Germinal center (tissue), 1 donor: ENCODE measurements around the gene SRGAP2.
"Not testable (repeated sequence)": the region's sequence is repeated elsewhere in the genome, so short reads cannot be mapped to it uniquely, and the experiment has no call there.

Experiments used
- DNase-seq: peaks from one replicate; pipeline ENCODE4 v3.0.0; 2012; ENCODE audit warnings: mixed read lengths, low spot score

The SRGAP2 gene

DNA sequence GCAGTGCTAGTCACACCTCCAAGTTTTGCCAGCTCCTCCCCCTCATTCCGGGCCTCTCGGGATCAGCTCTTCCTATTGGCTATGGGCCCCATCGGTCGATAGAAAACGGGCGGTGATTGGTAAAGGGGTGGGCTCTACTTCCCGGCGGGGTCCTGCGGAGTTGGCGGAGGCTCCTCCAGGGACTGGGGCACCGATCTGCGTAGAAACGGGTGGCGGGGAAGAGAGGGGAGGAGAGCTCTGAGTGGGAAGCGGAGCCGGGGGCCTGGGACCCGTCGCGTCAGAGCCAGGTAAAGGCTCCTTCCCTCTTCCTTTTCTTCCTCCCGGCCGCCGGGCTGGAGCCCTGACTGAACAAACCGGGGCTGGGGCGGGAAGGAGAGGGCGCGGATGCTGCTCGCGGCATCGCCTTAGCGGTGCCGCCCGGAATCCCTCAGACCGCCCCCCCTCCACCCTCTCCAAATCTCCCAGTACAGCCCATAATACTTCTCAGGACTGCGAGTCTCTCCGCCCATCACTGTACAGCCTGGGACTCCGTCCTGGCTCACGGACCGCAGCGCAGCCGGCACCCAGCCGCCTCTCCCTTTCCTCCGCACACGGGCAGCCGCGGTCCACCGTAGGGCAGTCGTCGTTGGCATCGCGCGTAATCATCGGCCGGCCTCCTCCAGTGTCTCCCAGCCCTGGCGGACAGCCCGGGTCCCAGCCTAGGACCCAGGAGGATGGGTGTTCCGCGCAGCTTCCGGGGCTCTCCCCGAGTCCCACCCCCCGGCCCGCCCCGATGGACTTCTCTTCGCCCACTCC lies at the start of gene SRGAP2:
Gene SRGAP2 (plus strand): TSS at position 178 of the 795 bp plus-strand sequence. CDS start 2,430 bp downstream, outside the sequence.
- DNase-seq = not testable (repeated sequence)

GRCh38 chr1:206167350-206168029 lies 35.9 kb upstream of the SRGAP2 start:
- not testable (repeated sequence) for DNase-seq

DNA sequence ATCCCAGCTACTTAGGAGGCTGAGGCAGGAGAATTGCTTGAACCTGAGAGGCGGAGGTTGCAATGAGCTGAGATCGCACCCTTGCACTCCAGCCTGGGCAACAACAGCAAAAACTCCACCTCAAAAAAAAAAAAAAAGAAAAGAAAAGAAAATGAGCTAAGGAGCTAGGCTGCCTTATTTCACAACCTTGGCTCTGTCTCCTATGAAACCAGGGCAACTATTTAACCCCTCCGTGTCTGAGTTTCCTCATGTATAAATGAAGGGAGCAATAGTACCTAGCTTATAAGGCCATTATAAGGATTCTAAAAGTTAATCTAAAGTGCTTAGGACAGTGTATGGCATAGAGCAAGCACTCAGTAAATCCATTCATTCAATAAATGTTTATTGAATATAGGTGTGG lies 33.5 kb upstream of the SRGAP2 start:
- not testable (repeated sequence) for DNase-seq

GRCh38 chr1:206173110-206173719 lies 30.1 kb upstream of the SRGAP2 start:
- DNase-seq = not testable (repeated sequence)

DNA sequence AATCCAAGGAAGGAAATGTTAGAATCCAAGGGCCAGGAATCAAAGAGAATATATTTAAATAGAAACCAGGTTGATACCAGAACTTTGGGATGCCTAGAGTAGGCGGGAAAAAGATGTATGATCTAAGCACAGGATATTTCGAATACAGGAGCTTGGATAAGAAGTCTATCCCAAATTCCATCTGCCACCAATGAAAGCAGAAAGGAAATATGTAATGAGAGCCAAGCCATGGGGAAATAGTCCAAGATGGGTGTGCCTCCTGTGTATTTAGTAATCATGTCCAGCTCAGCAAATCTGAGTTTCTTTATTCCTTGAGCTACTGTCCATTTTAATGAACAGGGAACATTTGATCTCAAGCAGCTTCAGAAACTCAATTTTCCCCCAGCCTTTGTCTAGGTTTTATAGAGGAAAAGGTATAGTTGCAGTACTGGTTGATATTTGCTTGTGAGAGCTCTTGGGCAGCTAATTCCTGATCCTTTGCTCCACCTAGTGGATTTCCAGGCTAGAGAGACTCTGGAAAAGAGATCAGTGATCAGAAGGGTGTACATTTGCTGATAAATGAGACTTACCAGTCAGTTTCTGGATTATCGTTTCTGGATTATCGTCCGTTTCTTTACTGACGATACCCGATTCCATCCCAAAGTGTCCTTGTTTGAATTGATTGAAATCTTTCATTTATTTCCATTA lies 29.0 kb upstream of the SRGAP2 start:
- not testable (repeated sequence) for DNase-seq

DNA sequence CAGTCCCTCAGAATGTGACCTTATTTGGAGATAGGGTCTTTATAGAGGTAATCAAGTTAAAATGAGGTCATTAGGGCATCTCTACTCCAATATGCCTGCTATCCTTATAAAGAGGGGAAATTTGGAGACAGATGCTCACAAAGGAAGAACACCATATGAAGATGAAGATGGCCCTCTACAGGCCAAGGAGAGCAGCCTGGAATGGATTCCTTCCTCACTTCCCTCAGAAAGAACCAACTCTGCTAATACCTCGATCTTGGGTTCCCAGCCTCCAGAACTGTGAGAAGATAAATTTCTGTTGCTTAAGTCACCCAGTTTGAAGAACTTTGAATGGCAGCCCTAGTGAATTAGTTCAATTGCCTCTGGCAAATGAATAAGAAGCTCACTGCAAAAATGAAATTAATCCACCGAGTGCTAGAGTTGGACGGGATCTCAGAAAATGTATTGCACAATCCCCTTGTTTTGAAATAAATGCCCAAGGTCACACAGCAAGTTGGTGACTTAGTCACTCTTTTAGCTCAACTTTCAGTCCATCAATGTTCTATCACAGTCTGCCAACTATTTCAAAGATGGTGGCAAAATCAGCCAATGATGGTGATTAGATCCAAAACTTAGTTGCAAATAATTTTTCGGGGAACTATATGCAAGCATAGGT lies 27.8 kb upstream of the SRGAP2 start:
- DNase-seq = not testable (repeated sequence)

DNA sequence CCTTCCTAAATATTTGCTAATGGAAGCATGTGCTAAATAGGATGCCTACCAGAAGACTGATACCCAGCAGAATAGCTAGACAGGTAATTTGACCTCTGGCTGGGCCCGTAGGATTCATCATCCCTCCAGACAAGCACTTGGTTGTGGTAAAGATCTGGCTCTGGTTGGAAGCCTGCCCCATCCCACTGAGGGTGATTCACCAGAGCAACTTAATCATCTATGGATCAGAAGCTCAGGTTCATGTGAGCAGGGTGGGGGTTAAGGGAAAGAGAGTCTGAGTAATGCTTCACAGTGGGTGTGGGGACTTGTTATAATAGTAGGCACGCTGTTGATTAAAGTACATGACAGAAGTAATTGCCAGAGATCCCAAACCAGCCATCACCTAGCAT lies 27.2 kb upstream of the SRGAP2 start:
- DNase-seq = not testable (repeated sequence)

DNA sequence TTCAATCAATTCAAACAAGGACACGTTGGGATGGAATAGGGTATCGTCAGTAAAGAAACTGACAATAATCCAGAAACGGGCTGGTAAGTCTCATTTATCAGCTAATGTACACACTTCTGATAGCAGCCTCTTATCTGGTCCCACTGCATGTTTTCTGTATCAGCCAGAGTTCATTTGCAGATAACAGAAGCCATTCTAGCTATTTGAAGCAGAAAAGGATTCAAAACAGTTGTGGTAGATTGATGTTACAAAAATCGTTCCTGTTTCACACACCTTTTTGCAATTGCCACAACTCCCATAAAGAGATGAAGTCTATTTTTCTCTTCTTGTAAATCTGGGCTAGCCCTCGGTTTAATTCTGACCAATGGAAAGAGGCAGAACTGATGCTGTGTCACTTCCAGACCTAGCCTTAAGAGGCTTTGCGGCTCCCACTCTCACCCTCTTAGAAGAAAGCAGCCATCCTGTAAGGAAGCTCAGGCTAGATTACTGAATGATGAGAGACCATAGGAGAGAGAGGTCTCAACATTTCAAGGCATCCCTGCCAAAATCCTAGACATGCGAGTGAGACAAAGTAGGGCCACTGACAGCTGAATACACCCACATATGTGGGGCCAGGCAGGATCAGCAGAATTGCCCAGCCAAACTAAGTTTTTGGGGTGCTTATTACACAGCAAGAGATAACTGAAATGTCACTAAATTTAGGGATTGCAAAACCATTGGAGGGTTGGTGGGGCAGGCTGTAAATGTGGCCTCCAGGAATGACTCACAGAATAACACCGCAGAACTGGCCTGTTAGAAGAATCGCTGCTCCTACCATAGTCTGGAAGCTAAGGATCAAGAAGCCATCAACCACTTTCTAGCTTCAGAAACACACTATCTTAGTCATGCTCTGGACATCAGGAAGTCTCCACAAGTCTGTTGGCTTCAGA lies 25.0 kb upstream of the SRGAP2 start:
- not testable (repeated sequence) for DNase-seq

GRCh38 chr1:206179666-206180065 lies 23.7 kb upstream of the SRGAP2 start:
- DNase-seq = not testable (repeated sequence)

DNA sequence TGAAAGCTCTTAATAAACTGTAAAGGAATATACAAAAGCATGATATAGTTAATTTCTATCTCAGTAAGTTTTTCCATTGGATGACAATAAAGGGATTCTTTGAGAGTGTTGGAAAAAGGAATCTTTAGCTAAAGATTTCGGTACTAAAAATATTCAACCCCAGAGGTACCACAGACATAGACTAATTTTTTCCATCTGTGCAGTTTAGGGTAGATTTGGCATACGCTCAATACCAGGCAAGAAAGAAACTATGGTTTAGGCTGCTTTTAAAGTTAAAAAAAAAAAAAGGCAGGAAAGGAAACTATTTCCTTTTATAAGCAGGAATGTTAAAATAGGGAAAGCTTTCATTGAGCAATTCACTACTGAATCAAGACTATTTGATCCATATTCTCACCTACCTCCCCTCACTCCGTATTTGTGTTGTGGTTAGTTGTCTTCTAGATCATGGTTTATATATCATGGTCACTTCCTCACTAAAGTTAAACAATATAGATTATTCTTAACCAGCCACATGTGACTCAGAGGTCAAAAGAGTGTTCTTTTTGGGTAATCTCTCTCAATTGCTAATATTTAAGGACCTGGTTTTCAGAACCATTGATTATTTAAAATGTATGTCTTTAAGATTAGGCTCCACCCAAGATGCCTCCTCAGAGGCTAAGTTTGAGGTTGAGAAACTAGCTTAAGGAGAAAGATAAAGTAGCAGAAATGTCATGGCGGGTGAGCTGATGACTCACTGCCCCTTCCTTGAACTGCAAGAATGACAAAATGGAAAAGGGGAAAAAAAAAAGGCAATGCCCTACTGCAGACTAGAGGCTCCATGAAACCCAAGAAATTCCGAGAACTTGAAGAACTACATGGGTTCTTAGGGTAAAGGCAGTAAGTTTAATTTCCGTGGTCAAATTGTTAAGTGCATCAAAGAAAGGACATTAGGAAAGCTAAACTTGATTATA lies 20.7 kb upstream of the SRGAP2 start:
- DNase-seq = not testable (repeated sequence)

DNA sequence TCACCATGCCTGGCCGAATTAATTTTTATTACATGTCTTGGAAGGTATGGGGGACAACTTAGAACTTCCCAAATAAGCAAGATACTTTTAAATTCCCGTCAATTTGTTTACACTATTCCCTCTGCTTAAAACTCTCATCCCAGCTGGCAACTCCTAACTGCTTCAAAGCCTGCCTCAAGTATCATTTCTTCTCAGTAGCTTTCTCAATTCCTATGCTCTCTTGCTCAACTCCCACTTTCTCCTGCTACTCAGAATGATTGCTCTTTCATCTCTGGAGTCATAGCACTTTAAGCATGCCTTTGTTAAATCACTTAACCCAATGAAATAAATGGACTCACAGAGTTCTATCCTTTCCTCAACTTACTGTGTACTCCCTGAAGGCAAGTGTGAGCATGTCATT lies 19.6 kb upstream of the SRGAP2 start:
- not testable (repeated sequence) for DNase-seq

DNA sequence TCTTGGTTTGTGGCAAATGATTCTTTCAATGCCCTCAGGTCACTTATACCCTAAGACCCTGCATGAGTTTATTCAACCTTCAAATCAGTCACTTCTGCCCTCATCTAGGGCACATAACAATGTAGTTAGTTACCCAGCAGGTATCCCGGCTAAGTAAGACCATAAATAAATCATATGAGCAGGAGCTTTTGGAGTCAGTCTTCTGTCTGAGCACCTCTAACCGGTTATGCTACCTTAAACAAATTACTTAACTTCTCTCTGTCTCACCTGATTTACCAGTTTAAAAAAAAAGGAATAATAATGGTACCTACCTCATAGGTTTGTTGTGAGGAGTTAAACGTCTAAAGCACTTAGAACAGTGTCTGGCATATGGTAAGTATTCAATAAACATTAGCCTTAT lies 17.6 kb upstream of the SRGAP2 start:
- not testable (repeated sequence) for DNase-seq

DNA sequence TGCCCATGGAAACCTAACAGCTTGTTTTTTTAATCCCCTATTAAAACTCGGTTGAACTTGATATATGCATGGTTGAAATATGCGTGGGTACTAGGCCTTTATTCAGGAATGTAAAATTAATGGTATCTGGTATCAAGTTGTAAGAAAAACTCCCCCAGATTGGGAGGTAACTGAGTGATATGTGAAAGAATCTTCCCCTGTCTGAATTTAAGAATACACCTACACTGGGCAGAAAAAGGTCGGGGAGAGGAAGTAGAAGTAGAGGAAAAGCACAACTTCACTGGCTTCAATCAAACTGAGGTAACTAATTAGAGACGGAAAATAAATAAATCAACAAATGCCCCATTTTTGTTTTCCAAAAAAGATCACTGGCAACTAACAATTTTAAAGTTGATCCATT lies 16.5 kb upstream of the SRGAP2 start:
- DNase-seq = not testable (repeated sequence)

DNA sequence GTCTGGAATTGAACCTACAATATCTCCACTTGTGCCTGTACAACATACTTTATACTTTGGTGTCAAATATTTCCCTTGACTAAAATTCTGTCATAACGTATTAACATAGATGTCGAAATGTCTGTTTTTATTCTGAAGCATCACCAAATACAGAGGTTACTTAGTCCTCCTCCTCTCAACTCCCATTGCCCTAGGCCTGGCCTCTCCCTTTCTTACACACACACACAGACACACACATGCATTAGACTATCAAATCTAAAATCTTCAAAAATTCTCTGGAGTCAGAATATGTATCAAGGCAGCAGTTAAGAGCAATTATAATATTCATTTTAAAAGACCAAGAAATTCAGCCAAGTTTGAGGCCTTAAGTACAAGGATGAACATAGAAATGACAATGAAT lies 8.2 kb upstream of the SRGAP2 start:
- DNase-seq = not testable (repeated sequence)

- not testable (repeated sequence) for DNase-seq
Measured at GRCh38 chr1:206196748-206197424, 6.5 kb upstream of the SRGAP2 start.

- not testable (repeated sequence) for DNase-seq
Measured at GRCh38 chr1:206202789-206203363, 465 bp upstream of the SRGAP2 start, which contains the start of gene FAM72A. FAM72A (minus strand) TSS chr1:206202839; CDS start chr1:206202025, 814 bp downstream.

DNA sequence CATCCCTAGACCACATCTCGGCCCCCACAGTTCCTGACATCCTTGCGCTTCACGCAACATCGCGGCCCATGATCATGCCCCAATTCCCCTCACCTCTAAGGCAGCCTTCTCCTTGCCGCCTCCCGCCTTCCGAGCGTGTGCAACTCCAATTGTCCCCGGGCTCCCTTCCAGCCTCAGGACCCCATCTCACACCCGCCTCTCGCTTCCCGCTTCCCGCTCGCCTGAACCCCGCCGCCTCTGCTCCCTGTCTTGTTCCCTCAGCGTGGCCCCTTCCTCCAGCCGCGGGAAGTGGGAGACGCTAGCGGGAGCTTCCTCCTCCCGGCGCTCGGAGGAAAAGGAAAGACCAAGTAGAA lies 794 bp downstream of the SRGAP2 start:
- not testable (repeated sequence) for DNase-seq

DNA sequence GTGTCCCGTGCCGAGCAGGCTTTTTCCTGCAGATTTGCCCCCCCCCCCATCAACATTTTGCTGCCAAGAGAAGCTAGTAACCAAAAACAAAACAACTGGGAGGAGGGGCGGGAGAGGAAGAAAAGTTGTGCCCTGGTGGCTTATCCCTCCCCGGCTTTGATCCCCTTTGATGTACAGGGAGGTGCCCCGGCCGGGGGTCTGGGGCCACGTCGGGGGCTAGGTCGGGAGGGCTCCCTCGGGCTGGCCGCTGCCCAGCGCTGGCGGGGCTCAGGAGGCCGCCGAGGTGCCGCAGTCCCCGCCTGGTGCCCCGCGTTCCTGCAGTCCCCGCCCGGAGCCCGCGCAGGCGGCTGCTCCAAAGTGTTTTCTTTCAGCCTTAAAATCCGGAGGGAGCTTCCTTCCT lies 1.5 kb downstream of the SRGAP2 start:
- DNase-seq = not testable (repeated sequence)
